Parathyroid adenoma (tissue), 2 donors: Measurements from ENCODE around the gene CATSPERZ.
"Not testable (repeated sequence)": the region's sequence is repeated elsewhere in the genome, so short reads cannot be mapped to it uniquely, and the experiment has no call there.

Source experiments
- H2AFZ ChIP-seq: fragments of 300-600 bp; sonication (generic); one replicate; pipeline ENCODE4 v1.7.0; 2017; ENCODE audit warnings: antibody characterized with exemption, mild to moderate bottlenecking
- H3K27ac ChIP-seq: fragments of 300-600 bp; sonication (generic); one replicate; pipeline ENCODE4 v1.7.0; 2017
- H3K27me3 ChIP-seq: fragments of 300-600 bp; sonication (generic); one replicate; pipeline ENCODE4 v1.7.0; 2017; ENCODE audit warnings: low read length; ENCODE audit not compliant: control insufficient read depth, insufficient read depth
- H3K36me3 ChIP-seq: fragments of 300-600 bp; sonication (generic); one replicate; pipeline ENCODE4 v1.7.0; 2017; ENCODE audit warnings: low read length; ENCODE audit not compliant: control insufficient read depth, insufficient read depth
- H3K4me1 ChIP-seq: fragments of 300-600 bp; sonication (generic); one replicate; pipeline ENCODE4 v1.7.0; 2017; ENCODE audit warnings: control low read depth
- H3K4me2 ChIP-seq: fragments of 300-600 bp; sonication (generic); one replicate; pipeline ENCODE4 v1.7.0; 2017; ENCODE audit warnings: low read length
- H3K4me3 ChIP-seq: fragments of 300-600 bp; sonication (generic); one replicate; pipeline ENCODE4 v1.7.0; 2017; ENCODE audit warnings: low read depth, low read length
- H3K79me2 ChIP-seq: fragments of 300-600 bp; sonication (generic); one replicate; pipeline ENCODE4 v1.7.0; 2017; ENCODE audit warnings: control low read depth
- H3K9ac ChIP-seq: fragments of 300-600 bp; sonication (generic); one replicate; pipeline ENCODE4 v1.7.0; 2017; ENCODE audit warnings: mild to moderate bottlenecking
- H3K9me3 ChIP-seq: fragments of 300-600 bp; sonication (generic); one replicate; pipeline ENCODE4 v1.7.0; 2017; ENCODE audit warnings: low read length; ENCODE audit not compliant: control insufficient read depth
- TF ChIP-seq, protein P1 (sequence below): fragments of 300-600 bp; sonication (generic); IDR thresholded peaks from one replicate; pipeline ENCODE4 v1.7.0; 2017; ENCODE audit warnings: antibody characterized with exemption, mild to moderate bottlenecking
- donor health status: primary hyperparathyroidism.

The CATSPERZ gene

DNA sequence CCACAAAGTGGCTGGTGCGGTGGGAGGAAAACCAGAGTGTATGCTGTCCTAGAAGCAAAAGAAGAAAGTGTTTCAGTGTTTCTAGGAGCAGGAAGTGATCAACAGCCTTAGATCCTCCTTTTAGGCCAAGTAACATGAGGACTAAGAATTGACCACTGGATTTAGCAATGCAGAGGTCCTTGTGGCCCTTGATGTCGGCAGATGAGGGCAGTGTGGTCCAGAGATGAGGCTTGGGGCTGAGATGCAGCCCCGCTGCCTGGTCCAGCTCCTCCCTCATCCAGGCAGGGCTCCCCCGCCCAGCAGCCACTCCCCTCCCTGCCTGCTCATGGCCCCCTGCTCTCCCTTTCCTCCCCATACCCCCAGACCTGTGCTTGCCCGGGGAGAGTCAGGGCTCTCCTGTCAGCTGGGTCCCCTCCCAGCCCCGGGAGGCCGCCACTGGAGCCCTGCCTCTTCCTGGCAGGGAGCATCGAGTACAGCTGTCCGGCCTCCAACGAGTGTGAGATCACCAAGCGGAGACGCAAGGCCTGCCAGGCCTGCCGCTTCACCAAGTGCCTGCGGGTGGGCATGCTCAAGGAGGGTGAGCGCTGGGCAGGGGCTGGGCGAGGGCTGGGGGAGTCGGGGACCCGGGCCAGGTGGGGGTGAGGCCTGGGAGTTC lies 13.5 kb downstream of the CATSPERZ start:
- TF ChIP-seq, protein P1, sequence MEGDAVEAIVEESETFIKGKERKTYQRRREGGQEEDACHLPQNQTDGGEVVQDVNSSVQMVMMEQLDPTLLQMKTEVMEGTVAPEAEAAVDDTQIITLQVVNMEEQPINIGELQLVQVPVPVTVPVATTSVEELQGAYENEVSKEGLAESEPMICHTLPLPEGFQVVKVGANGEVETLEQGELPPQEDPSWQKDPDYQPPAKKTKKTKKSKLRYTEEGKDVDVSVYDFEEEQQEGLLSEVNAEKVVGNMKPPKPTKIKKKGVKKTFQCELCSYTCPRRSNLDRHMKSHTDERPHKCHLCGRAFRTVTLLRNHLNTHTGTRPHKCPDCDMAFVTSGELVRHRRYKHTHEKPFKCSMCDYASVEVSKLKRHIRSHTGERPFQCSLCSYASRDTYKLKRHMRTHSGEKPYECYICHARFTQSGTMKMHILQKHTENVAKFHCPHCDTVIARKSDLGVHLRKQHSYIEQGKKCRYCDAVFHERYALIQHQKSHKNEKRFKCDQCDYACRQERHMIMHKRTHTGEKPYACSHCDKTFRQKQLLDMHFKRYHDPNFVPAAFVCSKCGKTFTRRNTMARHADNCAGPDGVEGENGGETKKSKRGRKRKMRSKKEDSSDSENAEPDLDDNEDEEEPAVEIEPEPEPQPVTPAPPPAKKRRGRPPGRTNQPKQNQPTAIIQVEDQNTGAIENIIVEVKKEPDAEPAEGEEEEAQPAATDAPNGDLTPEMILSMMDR = no peak
- H3K9me3 ChIP-seq = no peaks in the 10 kb centered on the region
- H3K4me1 ChIP-seq = peaks cover 2% of the 10 kb centered on the region
- no peak overlapping the region for H3K4me2 ChIP-seq
- no peak overlapping the region for H3K9ac ChIP-seq
- no peak overlapping the region for H3K4me3 ChIP-seq
- H2AFZ ChIP-seq = no peak overlapping the region
- no peaks in the 10 kb centered on the region for H3K79me2 ChIP-seq
- no peak overlapping the region for H3K27ac ChIP-seq
- no peaks in the 10 kb centered on the region for H3K27me3 ChIP-seq
- no peaks in the 10 kb centered on the region for H3K36me3 ChIP-seq

DNA sequence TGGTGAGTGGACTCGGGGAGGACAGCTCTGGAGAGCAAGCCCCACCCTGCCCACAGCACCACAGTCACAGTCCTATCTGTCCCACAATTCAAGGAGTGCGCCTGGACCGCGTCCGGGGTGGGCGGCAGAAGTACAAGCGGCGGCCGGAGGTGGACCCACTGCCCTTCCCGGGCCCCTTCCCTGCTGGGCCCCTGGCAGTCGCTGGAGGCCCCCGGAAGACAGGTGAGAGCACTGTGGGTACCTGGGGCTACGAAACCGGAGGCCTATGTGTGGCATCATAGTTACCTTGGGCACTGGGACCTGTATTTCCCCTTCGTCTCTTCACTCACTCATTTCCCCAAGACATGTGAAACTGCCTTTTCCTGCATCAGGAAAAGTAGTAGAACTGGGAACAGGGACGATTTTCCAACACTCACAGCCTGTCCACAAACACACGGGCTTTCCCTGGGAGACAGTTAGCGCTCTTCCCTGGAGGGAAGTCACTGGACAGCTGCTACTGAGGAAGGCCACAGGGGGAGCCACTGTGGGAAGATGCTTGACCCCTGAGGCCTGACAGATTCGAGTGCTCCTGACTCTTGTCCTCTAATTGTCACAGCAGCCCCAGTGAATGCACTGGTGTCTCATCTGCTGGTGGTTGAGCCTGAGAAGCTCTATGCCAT lies 14.1 kb downstream of the CATSPERZ start:
- H3K9ac ChIP-seq = no peak overlapping the region
- TF ChIP-seq, protein P1 = no peak
- no peak overlapping the region for H2AFZ ChIP-seq
- no peaks in the 10 kb centered on the region for H3K27me3 ChIP-seq
- no peaks in the 10 kb centered on the region for H3K9me3 ChIP-seq
- no peaks in the 10 kb centered on the region for H3K79me2 ChIP-seq
- H3K4me1 ChIP-seq = peaks cover 4% of the 10 kb centered on the region
- no peak overlapping the region for H3K27ac ChIP-seq
- H3K4me2 ChIP-seq = no peak overlapping the region
- no peak overlapping the region for H3K4me3 ChIP-seq
- no peaks in the 10 kb centered on the region for H3K36me3 ChIP-seq

DNA sequence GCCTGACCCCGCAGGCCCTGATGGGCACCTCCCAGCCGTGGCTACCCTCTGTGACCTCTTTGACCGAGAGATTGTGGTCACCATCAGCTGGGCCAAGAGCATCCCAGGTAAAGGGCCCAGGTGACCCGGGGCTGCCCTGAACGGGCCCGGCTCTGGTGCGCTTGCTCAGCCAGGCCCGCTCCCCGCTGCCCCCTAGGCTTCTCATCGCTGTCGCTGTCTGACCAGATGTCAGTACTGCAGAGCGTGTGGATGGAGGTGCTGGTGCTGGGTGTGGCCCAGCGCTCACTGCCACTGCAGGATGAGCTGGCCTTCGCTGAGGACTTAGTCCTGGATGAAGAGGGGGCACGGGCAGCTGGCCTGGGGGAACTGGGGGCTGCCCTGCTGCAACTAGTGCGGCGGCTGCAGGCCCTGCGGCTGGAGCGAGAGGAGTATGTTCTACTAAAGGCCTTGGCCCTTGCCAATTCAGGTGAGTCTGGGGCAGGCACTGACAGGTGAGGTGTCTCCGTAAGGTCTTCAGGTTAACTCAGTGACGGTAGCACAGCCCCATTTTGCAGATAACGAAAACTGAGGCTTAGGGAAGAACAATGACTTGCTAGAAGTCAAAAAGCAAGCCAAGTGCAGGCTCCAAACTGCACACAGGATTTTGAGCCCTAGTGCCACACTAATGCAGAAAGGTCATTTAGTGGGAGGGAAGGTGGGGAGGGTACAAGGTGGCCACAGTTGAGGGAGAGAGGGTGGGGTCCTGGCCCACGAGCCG lies 14.8 kb downstream of the CATSPERZ start:
- Histone ChIP-seq H3K27me3 (no peaks in the 10 kb centered on the region), H3K36me3 (no peaks in the 10 kb centered on the region), H3K4me2 (no peak overlapping the region), H3K79me2 (no peaks in the 10 kb centered on the region), H3K4me3 (no peak overlapping the region), H3K9ac (no peak overlapping the region), H3K9me3 (no peaks in the 10 kb centered on the region), H3K27ac (no peak overlapping the region), H2AFZ (no peak overlapping the region), H3K4me1 (peaks cover 4% of the 10 kb centered on the region)
- TF ChIP-seq, protein P1 = no peak

DNA sequence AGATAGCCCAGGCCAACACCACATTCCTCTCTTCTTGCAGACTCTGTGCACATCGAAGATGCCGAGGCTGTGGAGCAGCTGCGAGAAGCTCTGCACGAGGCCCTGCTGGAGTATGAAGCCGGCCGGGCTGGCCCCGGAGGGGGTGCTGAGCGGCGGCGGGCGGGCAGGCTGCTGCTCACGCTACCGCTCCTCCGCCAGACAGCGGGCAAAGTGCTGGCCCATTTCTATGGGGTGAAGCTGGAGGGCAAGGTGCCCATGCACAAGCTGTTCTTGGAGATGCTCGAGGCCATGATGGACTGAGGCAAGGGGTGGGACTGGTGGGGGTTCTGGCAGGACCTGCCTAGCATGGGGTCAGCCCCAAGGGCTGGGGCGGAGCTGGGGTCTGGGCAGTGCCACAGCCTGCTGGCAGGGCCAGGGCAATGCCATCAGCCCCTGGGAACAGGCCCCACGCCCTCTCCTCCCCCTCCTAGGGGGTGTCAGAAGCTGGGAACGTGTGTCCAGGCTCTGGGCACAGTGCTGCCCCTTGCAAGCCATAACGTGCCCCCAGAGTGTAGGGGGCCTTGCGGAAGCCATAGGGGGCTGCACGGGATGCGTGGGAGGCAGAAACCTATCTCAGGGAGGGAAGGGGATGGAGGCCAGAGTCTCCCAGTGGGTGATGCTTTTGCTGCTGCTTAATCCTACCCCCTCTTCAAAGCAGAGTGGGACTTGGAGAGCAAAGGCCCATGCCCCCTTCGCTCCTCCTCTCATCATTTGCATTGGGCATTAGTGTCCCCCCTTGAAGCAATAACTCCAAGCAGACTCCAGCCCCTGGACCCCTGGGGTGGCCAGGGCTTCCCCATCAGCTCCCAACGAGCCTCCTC lies 15.7 kb downstream of the CATSPERZ start:
- not testable (repeated sequence) for H3K79me2 ChIP-seq, H3K4me3 ChIP-seq, H3K9me3 ChIP-seq, H3K4me2 ChIP-seq, H3K27me3 ChIP-seq, H3K36me3 ChIP-seq, H2AFZ ChIP-seq, H3K27ac ChIP-seq, H3K4me1 ChIP-seq, H3K9ac ChIP-seq
